Brain microvascular endothelial cell (primary cell): ENCODE data around the gene PTCRA.

Experiments
- DNase-seq: peaks from one replicate; pipeline ENCODE4 v3.0.0-alpha.2; 2020
- H3K27ac ChIP-seq: fragments of 250-450 bp; sonication (Bioruptor Pico); 2 replicates; pipeline ENCODE4 v1.5.1; 2020; ENCODE audit warnings: mild to moderate bottlenecking, moderate library complexity
- H3K27me3 ChIP-seq: fragments of 250-450 bp; sonication (Bioruptor Pico); replicated peaks from 2 replicates; pipeline ENCODE4 v1.5.1; 2020; ENCODE audit warnings: mild to moderate bottlenecking
- H3K36me3 ChIP-seq: fragments of 250-450 bp; sonication (Bioruptor Pico); replicated peaks from 2 replicates; pipeline ENCODE4 v1.5.1; 2020; ENCODE audit warnings: mild to moderate bottlenecking
- H3K4me3 ChIP-seq: 2 replicates; pipeline ENCODE4 v1.5.1; 2011; ENCODE audit warnings: low read depth, mild to moderate bottlenecking, control low read depth, low read length, moderate library complexity
- in situ Hi-C: cut with HindIII; loops from 2 replicates; pipeline ENCODE4 v1.10.0; 2017; ENCODE audit warnings: low sequenced_read_pairs, low pct_ligation_motif_present
- TF ChIP-seq, protein P1 (sequence below): IDR thresholded peaks from 2 replicates; pipeline ENCODE4 v1.5.1; 2011; ENCODE audit warnings: low read depth, mild to moderate bottlenecking, moderate library complexity, low read length, control low read depth, inconsistent platforms; ENCODE audit errors: missing control alignments

Gene PTCRA

DNA sequence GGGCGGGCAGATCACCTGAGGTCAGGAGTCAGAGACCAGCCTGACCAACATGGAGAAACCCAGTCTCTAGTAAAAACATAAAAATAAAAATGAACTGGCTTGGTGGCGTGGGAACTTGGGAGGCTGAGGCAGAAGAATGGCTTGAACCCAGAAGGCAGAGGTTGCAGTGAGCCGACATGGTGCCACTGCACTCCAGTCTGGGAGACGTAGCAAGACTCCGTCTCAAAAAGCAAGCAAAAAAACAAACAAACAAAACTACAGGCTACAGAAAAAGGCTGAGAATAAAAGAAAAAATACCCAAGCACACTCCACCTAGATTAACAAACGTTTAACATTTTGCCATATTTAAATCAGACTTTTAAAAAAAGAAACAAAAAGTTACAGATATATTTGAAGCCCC is 5.9 kb downstream of the PTCRA start:
- Histone ChIP-seq H3K4me3 (no peak overlapping the region), H3K36me3 (no peaks in the 10 kb centered on the region), H3K27ac (no peak overlapping the region), H3K27me3 (no peaks in the 10 kb centered on the region)
- TF ChIP-seq, protein P1, sequence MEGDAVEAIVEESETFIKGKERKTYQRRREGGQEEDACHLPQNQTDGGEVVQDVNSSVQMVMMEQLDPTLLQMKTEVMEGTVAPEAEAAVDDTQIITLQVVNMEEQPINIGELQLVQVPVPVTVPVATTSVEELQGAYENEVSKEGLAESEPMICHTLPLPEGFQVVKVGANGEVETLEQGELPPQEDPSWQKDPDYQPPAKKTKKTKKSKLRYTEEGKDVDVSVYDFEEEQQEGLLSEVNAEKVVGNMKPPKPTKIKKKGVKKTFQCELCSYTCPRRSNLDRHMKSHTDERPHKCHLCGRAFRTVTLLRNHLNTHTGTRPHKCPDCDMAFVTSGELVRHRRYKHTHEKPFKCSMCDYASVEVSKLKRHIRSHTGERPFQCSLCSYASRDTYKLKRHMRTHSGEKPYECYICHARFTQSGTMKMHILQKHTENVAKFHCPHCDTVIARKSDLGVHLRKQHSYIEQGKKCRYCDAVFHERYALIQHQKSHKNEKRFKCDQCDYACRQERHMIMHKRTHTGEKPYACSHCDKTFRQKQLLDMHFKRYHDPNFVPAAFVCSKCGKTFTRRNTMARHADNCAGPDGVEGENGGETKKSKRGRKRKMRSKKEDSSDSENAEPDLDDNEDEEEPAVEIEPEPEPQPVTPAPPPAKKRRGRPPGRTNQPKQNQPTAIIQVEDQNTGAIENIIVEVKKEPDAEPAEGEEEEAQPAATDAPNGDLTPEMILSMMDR, result no peak
- in situ Hi-C loops, result no loop called here
- no peak for DNase-seq

DNA sequence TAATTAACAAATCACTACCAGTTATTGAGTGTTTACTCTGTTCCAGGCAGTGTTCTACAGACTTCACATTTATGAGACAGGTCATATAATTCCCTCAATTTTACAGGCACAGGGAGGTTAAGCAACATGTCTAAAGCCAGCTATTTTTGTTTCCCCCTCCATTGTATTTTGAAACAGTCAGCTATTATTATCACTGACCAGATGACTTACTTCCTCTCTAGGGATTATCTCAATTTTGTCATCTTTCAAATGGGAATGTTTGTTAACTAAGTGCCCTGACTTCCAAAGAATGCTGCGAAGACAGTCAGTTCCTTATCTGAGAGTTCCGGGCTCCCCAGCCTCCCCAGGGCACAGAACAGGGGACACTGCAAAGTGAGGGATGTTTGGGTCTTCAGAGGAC is 7.8 kb downstream of the PTCRA start:
- no peak overlapping the region for H3K27ac ChIP-seq
- H3K36me3 ChIP-seq, result no peaks in the 10 kb centered on the region
- in situ Hi-C loops, result no loop called here
- no peak overlapping the region for H3K4me3 ChIP-seq
- no peak for DNase-seq
- no peaks in the 10 kb centered on the region for H3K27me3 ChIP-seq
- TF ChIP-seq, protein P1, result no peak

GRCh38 chr6:42925248-42925857 is 9.5 kb downstream of the PTCRA start:
- Histone ChIP-seq H3K27ac (no peak overlapping the region), H3K27me3 (no peaks in the 10 kb centered on the region), H3K4me3 (no peak overlapping the region), H3K36me3 (no peaks in the 10 kb centered on the region)
- TF ChIP-seq, protein P1, result no peak
- in situ Hi-C loops, result no loop called here
- no peak for DNase-seq

- peak within 1 kb of the TSS; percentile 82 for H3K27ac ChIP-seq
- no peaks in the 10 kb centered on the region for H3K27me3 ChIP-seq
- peak within 1 kb of the TSS; percentile 66 for H3K4me3 ChIP-seq
- in situ Hi-C loops, result no loop called here
- H3K36me3 ChIP-seq, result peaks cover under 1% of the 10 kb centered on the region
- DNase-seq, result peak; percentile 94
- TF ChIP-seq, protein P1, result no peak
Observed at GRCh38 chr6:42928986-42929820, 13.3 kb downstream of the PTCRA start, which contains the start of gene CNPY3. Gene CNPY3 (plus strand): TSS chr6:42929480. CDS start chr6:42929571, 91 bp downstream.

- TF ChIP-seq, protein P1, result no peak
- Histone ChIP-seq H3K36me3 (peaks cover 8% of the 10 kb centered on the region), H3K27ac (peak overlapping the region; percentile 82), H3K27me3 (no peaks in the 10 kb centered on the region), H3K4me3 (peak overlapping the region; percentile 66)
- peak; percentile 57 for DNase-seq
- in situ Hi-C loops, result no loop called here
Observed at GRCh38 chr6:42929821-42930360, 14.0 kb downstream of the PTCRA start.
